ENCODE data around the gene EXD1. TPM values are rescaled to one million over a fixed set of nuclear protein-coding genes. Genes with fewer than 3 reads are reported as not detected.
A peak's percentile ranks its signal among the peaks of the same experiment; 100 is the strongest.

The EXD1 gene
- total RNA-seq, 4 donors from 2014 or later, result not detected

- 1 to 7% methylated on average over 9 of the region's 28 CpGs for WGBS, 2 donors (ENCODE audit: low coverage in 1 of 2)
- Histone ChIP-seq H3K9me3 (no peaks in the 10 kb centered on the region), H3K4me1 (peaks cover 0 to 37% (median 13%) of the 10 kb centered on the region in 3 donors), H3K27me3 (no peaks in the 10 kb centered on the region), H3K27ac (peak overlapping the region; percentile 87 to 97 (median 92)), H3K36me3 (no peaks in the 10 kb centered on the region), H3K4me3 (peak overlapping the region; percentile 63 to 86)
- ATAC-seq, result peak; percentile 54
- TF ChIP-seq CTCF (IDR thresholded peaks at IDR 0.05) (no peak), EP300 (IDR thresholded peaks at IDR 0.05) (no peak), POLR2AphosphoS5 (IDR thresholded peaks at IDR 0.05) (no peak), POLR2A (IDR thresholded peaks at IDR 0.05) (no peak)
These were observed 1.1 kb upstream of the EXD1 start for GRCh38 chr15:41231422-41232226.

GRCh38 chr15:41230345-41230649 is 260 bp downstream of the EXD1 start:
- Histone ChIP-seq H3K9me3 (no peaks in the 10 kb centered on the region), H3K27me3 (no peaks in the 10 kb centered on the region), H3K36me3 (no peaks in the 10 kb centered on the region), H3K4me1 (peaks cover 0 to 37% (median 13%) of the 10 kb centered on the region in 3 donors), H3K27ac (peak overlapping the region; percentile 42 to 97 (median 92)), H3K4me3 (peak overlapping the region; percentile 25 to 86)
- 42 to 45% methylated on average over 5 of the region's 10 CpGs for WGBS, 2 donors (ENCODE audit: low coverage in 1 of 2)
- TF ChIP-seq CTCF (IDR thresholded peaks at IDR 0.05), result no peak
- TF ChIP-seq POLR2A (IDR thresholded peaks at IDR 0.05), result no peak
- no peak for TF ChIP-seq POLR2AphosphoS5 (IDR thresholded peaks at IDR 0.05)
- TF ChIP-seq EP300 (IDR thresholded peaks at IDR 0.05), result no peak
- no peak for ATAC-seq

- no peak for ATAC-seq
- H3K36me3 ChIP-seq, result no peaks in the 10 kb centered on the region
- no peak for TF ChIP-seq POLR2A (IDR thresholded peaks at IDR 0.05)
- no peak for TF ChIP-seq EP300 (IDR thresholded peaks at IDR 0.05)
- TF ChIP-seq POLR2AphosphoS5 (IDR thresholded peaks at IDR 0.05), result no peak
- TF ChIP-seq CTCF (IDR thresholded peaks at IDR 0.05), result no peak
- H3K27ac ChIP-seq, result no peak overlapping the region
- H3K9me3 ChIP-seq, result no peaks in the 10 kb centered on the region
- 60 to 69% methylated on average over 3 of the region's 3 CpGs for WGBS, 2 donors (ENCODE audit: low coverage in 1 of 2)
- no peak overlapping the region for H3K4me3 ChIP-seq
- peaks cover 41% of the 10 kb centered on the region for H3K27me3 ChIP-seq
- H3K4me1 ChIP-seq, result no peaks in the 10 kb centered on the region
These were observed 11.2 kb downstream of the EXD1 start for GRCh38 chr15:41219381-41219780.

GRCh38 chr15:41218851-41219250 is 11.7 kb downstream of the EXD1 start:
- Histone ChIP-seq H3K27ac (no peak overlapping the region), H3K27me3 (peaks cover 46% of the 10 kb centered on the region)
- WGBS, 2 donors (ENCODE audit: low coverage in 1 of 2), result 33 to 78% methylated on average over 1 of the region's 1 CpG

More at GRCh38 chr15:41218851-41219250, 11.7 kb downstream of the EXD1 start:
- H3K4me3 ChIP-seq, result no peak overlapping the region
- H3K36me3 ChIP-seq, result no peaks in the 10 kb centered on the region
- TF ChIP-seq CTCF (IDR thresholded peaks at IDR 0.05) (no peak), POLR2AphosphoS5 (IDR thresholded peaks at IDR 0.05) (no peak), EP300 (IDR thresholded peaks at IDR 0.05) (no peak), POLR2A (IDR thresholded peaks at IDR 0.05) (no peak)
- no peaks in the 10 kb centered on the region for H3K9me3 ChIP-seq
- no peak for ATAC-seq
- H3K4me1 ChIP-seq, result no peaks in the 10 kb centered on the region
